H1 (cell line): ENCODE results near the gene ARHGAP8. TPM values are rescaled to one million over a fixed set of nuclear protein-coding genes. Genes with fewer than 3 reads are reported as not detected.
A peak's percentile ranks its signal among the peaks of the same experiment; 100 is the strongest.

Source experiments
- CTCF ChIA-PET: fragments of 300-600 bp; sonication (Branson Sonifier 250); formaldehyde crosslinking; loops from one replicate; lab custom pipeline; 2021; ENCODE audit not compliant: partially characterized antibody; lab: Charles Lee
- POLR2A ChIA-PET: fragments of 300-600 bp; sonication (Branson Sonifier 250); formaldehyde crosslinking; loops from one replicate; lab custom pipeline; 2021; ENCODE audit warnings: inconsistent platforms; ENCODE audit not compliant: partially characterized antibody; lab: Charles Lee
- DNase-seq, 2 experiments: peaks; one replicate each; pipeline versions ENCODE4 v3.0.0 to v3.0.0-alpha.2; 2010 to 2022; ENCODE audit warnings: low spot score in 2 of 2, low read depth in 1 of 2, mixed read lengths in 1 of 2
- FAIRE-seq: peaks from 2 replicates; lab custom pipeline; 2011; peaks lifted over from hg19 to GRCh38; lab: Jason Lieb, UNC
- H2AFZ ChIP-seq: 2 replicates; pipeline ENCODE4 v1.8.1; 2012; ENCODE audit warnings: low read length, inconsistent platforms
- H2AK5ac ChIP-seq: 2 replicates; pipeline ENCODE4 v1.6.1; 2013; ENCODE audit warnings: low read depth, low read length
- H2BK120ac ChIP-seq: replicated peaks from 2 replicates; pipeline ENCODE3; 2013; ENCODE audit warnings: low read depth, low read length, inconsistent platforms
- H2BK12ac ChIP-seq: 2 replicates; pipeline ENCODE4 v1.6.1; 2013; ENCODE audit warnings: low read depth, low read length
- H2BK15ac ChIP-seq: 2 replicates; pipeline ENCODE4 v1.6.1; 2013; ENCODE audit warnings: low read length
- H2BK20ac ChIP-seq: 2 replicates; pipeline ENCODE4 v1.6.1; 2013; ENCODE audit warnings: low read length
- H2BK5ac ChIP-seq: 2 replicates; pipeline ENCODE4 v1.6.1; 2013; ENCODE audit warnings: low read depth, low read length
- H3K14ac ChIP-seq: 2 replicates; pipeline ENCODE4 v1.6.1; 2013; ENCODE audit warnings: inconsistent platforms; ENCODE audit not compliant: insufficient read length
- H3K18ac ChIP-seq: 2 replicates; pipeline ENCODE4 v1.6.1; 2013; ENCODE audit warnings: low read length; ENCODE audit errors: extremely low read depth
- H3K23ac ChIP-seq: 2 replicates; pipeline ENCODE4 v1.6.1; 2013; ENCODE audit warnings: inconsistent platforms; ENCODE audit not compliant: insufficient read length
- H3K23me2 ChIP-seq: 2 replicates; pipeline ENCODE4 v1.6.1; 2013; ENCODE audit warnings: low read depth, low read length
- H3K27ac ChIP-seq: 2 replicates; pipeline ENCODE4 v1.6.1; 2011; ENCODE audit warnings: low read depth, low read length, inconsistent platforms
- H3K27me3 ChIP-seq, 4 experiments: replicated peaks in 1 of 4; 1 replicate in 1 of 4; 2 replicates in 3 of 4; pipeline versions ENCODE4 v1.6.1 to v1.8.1; 2011 to 2013; ENCODE audit warnings: low read length in 3 of 4, mild to moderate bottlenecking in 3 of 4, inconsistent platforms in 2 of 4, mixed read lengths in 2 of 4, moderate library complexity in 1 of 4; ENCODE audit not compliant: control insufficient read depth in 3 of 4, insufficient read depth in 3 of 4; ENCODE audit errors: extremely low read depth in 1 of 4
- H3K36me3 ChIP-seq, 4 experiments: 2 replicates each; pipeline versions ENCODE4 v1.6.1 to v1.8.1; 2011 to 2013; ENCODE audit warnings: mild to moderate bottlenecking in 4 of 4, low read length in 3 of 4, moderate library complexity in 2 of 4, control low read depth in 1 of 4, inconsistent platforms in 1 of 4; ENCODE audit not compliant: insufficient read depth in 4 of 4, control insufficient read depth in 2 of 4
- H3K4ac ChIP-seq: replicated peaks from 2 replicates; pipeline ENCODE3; 2013; ENCODE audit warnings: low read length, low read depth, mixed read lengths, inconsistent platforms; ENCODE audit not compliant: insufficient read length
- H3K4me1 ChIP-seq, 4 experiments: replicated peaks in 1 of 4; 1 replicate in 1 of 4; 2 replicates in 3 of 4; pipeline versions ENCODE4 v1.6.1 to v1.8.1; 2011 to 2013; ENCODE audit warnings: low read length in 3 of 4, inconsistent platforms in 2 of 4, mixed read lengths in 1 of 4; ENCODE audit not compliant: insufficient read depth in 4 of 4, control insufficient read depth in 3 of 4
- H3K4me2 ChIP-seq, 2 experiments: 2 replicates each; pipeline versions ENCODE4 v1.6.1 to v1.8.1; 2011 to 2013; ENCODE audit warnings: low read depth in 2 of 2, low read length in 2 of 2, control low read depth in 1 of 2, inconsistent platforms in 1 of 2, mild to moderate bottlenecking in 1 of 2; ENCODE audit not compliant: insufficient read depth in 1 of 2
- H3K4me3 ChIP-seq, 4 experiments: fragments of 200-600, 300-600 bp in 1 of 4; sonication (generic), shearing (Covaris generic), sonication (Bioruptor Twin) in 1 of 4; 2 replicates each; pipeline versions ENCODE4 v1.5.1 to v1.8.1; 2011 to 2016; ENCODE audit warnings: low read length in 4 of 4, low read depth in 3 of 4, control low read depth in 2 of 4, inconsistent platforms in 2 of 4, mild to moderate bottlenecking in 2 of 4, mixed read lengths in 1 of 4, moderate library complexity in 1 of 4; ENCODE audit not compliant: insufficient read depth in 2 of 4; ENCODE audit errors: extremely low read depth in 1 of 4
- H3K56ac ChIP-seq: replicated peaks from 2 replicates; pipeline ENCODE3; 2013; ENCODE audit warnings: low read depth, mild to moderate bottlenecking, mixed read lengths, low read length, inconsistent platforms; ENCODE audit not compliant: insufficient read length
- H3K79me1 ChIP-seq: 2 replicates; pipeline ENCODE4 v1.6.1; 2013; ENCODE audit warnings: low read depth, low read length, control low read depth
- H3K79me2 ChIP-seq, 2 experiments: 2 replicates each; pipeline versions ENCODE4 v1.6.1 to v1.8.1; 2012 to 2013; ENCODE audit warnings: low read length in 2 of 2, mild to moderate bottlenecking in 2 of 2, inconsistent platforms in 1 of 2; ENCODE audit not compliant: insufficient read depth in 2 of 2, control insufficient read depth in 1 of 2
- H3K9ac ChIP-seq, 4 experiments: replicated peaks in 1 of 4; 1 replicate in 1 of 4; 2 replicates in 3 of 4; pipeline versions ENCODE4 v1.6.1 to v1.8.1; 2011 to 2013; ENCODE audit warnings: low read depth in 3 of 4, low read length in 3 of 4, control low read depth in 2 of 4, mild to moderate bottlenecking in 2 of 4, moderate library complexity in 2 of 4, inconsistent platforms in 1 of 4; ENCODE audit errors: extremely low read depth in 1 of 4
- H3K9me3 ChIP-seq, 2 experiments: 2 replicates each; pipeline versions ENCODE4 v1.6.1 to v1.8.1; 2012 to 2013; ENCODE audit warnings: mild to moderate bottlenecking in 2 of 2, moderate library complexity in 2 of 2, control low read depth in 1 of 2, inconsistent platforms in 1 of 2, low read depth in 1 of 2, low read length in 1 of 2, mixed read lengths in 1 of 2; ENCODE audit not compliant: insufficient read depth in 2 of 2
- H4K20me1 ChIP-seq, 2 experiments: replicated peaks in 1 of 2; 2 replicates each; pipeline versions ENCODE3 to v1.8.1; 2011 to 2013; ENCODE audit warnings: inconsistent platforms in 2 of 2, low read length in 2 of 2, mild to moderate bottlenecking in 1 of 2; ENCODE audit not compliant: insufficient read depth in 2 of 2, control insufficient read depth in 1 of 2
- H4K5ac ChIP-seq: 2 replicates; pipeline ENCODE4 v1.6.1; 2013; ENCODE audit warnings: low read length, low read depth, mixed read lengths, inconsistent platforms; ENCODE audit not compliant: insufficient read length
- H4K8ac ChIP-seq: 2 replicates; pipeline ENCODE4 v1.8.0; 2013; ENCODE audit warnings: mild to moderate bottlenecking, moderate library complexity, low read length, inconsistent platforms; ENCODE audit not compliant: insufficient read depth; ENCODE audit errors: extremely low read depth
- H4K91ac ChIP-seq: replicated peaks from 2 replicates; pipeline ENCODE3; 2013; ENCODE audit warnings: low read length, mixed read lengths, inconsistent platforms; ENCODE audit not compliant: insufficient read length
- EP300 ChIP-seq, 2 experiments: IDR thresholded peaks; 1 replicate in 1 of 2; 2 replicates in 1 of 2; pipeline ENCODE4 v1.6.1; 2011 to 2012; ENCODE audit warnings: low read depth in 2 of 2, low read length in 2 of 2, mild to moderate bottlenecking in 2 of 2, borderline replicate concordance in 1 of 2, inconsistent platforms in 1 of 2, moderate library complexity in 1 of 2
- SP1 ChIP-seq: IDR thresholded peaks from 2 replicates; pipeline ENCODE4 v1.6.1; 2011; ENCODE audit warnings: low read depth, low read length
- WGBS, 2 experiments: shearing (Covaris generic) in 1 of 2; methylation state at CpG; one replicate each; pipeline versions ENCODE4 v1.1.6 to v1.1.7; 2013 to 2015; ENCODE audit warnings: low lambda C conversion rate in 2 of 2, mixed read lengths in 2 of 2, inconsistent platforms in 1 of 2, low coverage in 1 of 2, missing lambda C conversion rate in 1 of 2; ENCODE audit not compliant: insufficient replicate concordance in 2 of 2, insufficient coverage in 1 of 2, insufficient read length in 1 of 2; ENCODE audit errors: extremely low coverage in 1 of 2, missing lambda C conversion rate in 1 of 2; 5-methylcytosine and 5-hydroxymethylcytosine counted together
- polyA plus RNA-seq, 7 experiments: library from polyadenylated mRNA; depleted of rRNA in 3 of 7; stranded (reverse) in 5 of 7; unstranded in 2 of 7; fragments of >200 nt in 5 of 7; fragments of 200-250 nt in 2 of 7; gene quantifications; 1 replicate in 5 of 7; 2 replicates in 1 of 7; 4 replicates in 1 of 7; pipeline versions ENCODE4 v1.2.1 to v1.2.3, GENCODE V29; 2011 to 2013; ENCODE audit warnings: missing spikeins in 2 of 7, mixed read lengths in 2 of 7
- total RNA-seq: library from RNA; stranded (reverse); fragmentation: NEBNext Ultra II Directional; extraction: Animal tissue kit (Norgen Biotek cat#: 25700); gene quantifications from 2 replicates; pipeline ENCODE4 v1.2.1, GENCODE V29; 2021

Gene ARHGAP8
- total and polyA plus RNA-seq, 2 of the 8 experiments (the other 6 are each of a cell fraction or from before 2014, with no cell fraction given) = 35.6 to 47.7 TPM

DNA sequence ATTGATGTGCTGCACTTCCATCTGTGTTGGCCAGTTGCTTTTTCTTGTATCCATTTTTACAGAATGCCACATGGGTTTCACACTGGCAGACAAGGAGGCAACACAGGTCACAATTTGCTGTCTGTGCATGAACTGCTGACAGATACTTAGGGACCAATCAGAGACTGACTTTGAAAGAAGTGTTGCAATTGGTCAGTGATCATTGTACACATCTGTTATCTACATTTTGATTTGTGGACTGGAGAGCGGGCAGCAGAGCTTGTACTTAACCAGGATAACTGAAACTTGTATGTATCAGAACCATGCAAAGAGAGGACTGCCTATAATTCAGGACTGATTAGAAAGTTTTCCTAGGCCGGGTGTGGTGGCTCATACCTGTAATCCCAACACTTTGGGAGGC is 28.6 kb upstream of the ARHGAP8 start:
- WGBS, 2 experiments = 87% methylated on average over 2 of the region's 2 CpGs; no CpG with 5 or more reads in 1 of the 2 experiments
- Histone ChIP-seq H3K14ac (no peak overlapping the region), H3K4me2 (no peak overlapping the region), H3K9ac (peak overlapping the region in 1 of 4 experiments; percentile 39; a peak in 1 of 7 replicates), H3K36me3 (no peaks in the 10 kb centered on the region), H2AK5ac (no peak overlapping the region), H3K79me2 (no peaks in the 10 kb centered on the region), H3K4me3 (no peak overlapping the region), H2BK120ac (no peak overlapping the region), H4K8ac (no peak overlapping the region), H3K23ac (no peak overlapping the region), H3K9me3 (no peaks in the 10 kb centered on the region), H2BK12ac (no peak overlapping the region), H3K27me3 (no peaks in the 10 kb centered on the region), H2AFZ (no peak overlapping the region), H2BK15ac (no peak overlapping the region), H3K56ac (no peak overlapping the region), H4K5ac (no peak overlapping the region), H3K79me1 (no peaks in the 10 kb centered on the region; the same call in 1 of the 2 replicates), H3K4me1 (peaks cover 0 to 8% (median 3%) of the 10 kb centered on the region in 4 experiments; a peak in 6 of 7 replicates), H2BK5ac (no peak overlapping the region), H3K4ac (no peak overlapping the region), H4K91ac (no peak overlapping the region), H2BK20ac (no peak overlapping the region), H3K23me2 (no peaks in the 10 kb centered on the region), H4K20me1 (peaks cover 0 to 13% of the 10 kb centered on the region in 2 experiments), H3K18ac (no peak overlapping the region), H3K27ac (no peak overlapping the region)
- TF ChIP-seq EP300 (IDR thresholded peaks at IDR 0.05; ENCODE audit: borderline replicate concordance in 1 of 2, low read depth in 2 of 2, low read length in 2 of 2) (no peak), SP1 (peak; percentile 50; the same call in 1 of the 2 replicates)
- CTCF ChIA-PET = interaction anchor here (1.0 to 4.0 kb wide), 4 partner anchors 8 to 39 kb away, joined by 3 to 33 read pairs (median 12); no protein-coding TSS in a partner anchor
- no peak for DNase-seq
- FAIRE-seq = peak; percentile 39
- POLR2A ChIA-PET = interaction anchor here (1.4 kb wide), 1 partner anchor 8 kb away, joined by 3 read pairs; no protein-coding TSS in a partner anchor
